ENCODE data around the gene MYL12B.
A peak's percentile ranks its signal among the peaks of the same experiment; 100 is the strongest.

The MYL12B gene

DNA sequence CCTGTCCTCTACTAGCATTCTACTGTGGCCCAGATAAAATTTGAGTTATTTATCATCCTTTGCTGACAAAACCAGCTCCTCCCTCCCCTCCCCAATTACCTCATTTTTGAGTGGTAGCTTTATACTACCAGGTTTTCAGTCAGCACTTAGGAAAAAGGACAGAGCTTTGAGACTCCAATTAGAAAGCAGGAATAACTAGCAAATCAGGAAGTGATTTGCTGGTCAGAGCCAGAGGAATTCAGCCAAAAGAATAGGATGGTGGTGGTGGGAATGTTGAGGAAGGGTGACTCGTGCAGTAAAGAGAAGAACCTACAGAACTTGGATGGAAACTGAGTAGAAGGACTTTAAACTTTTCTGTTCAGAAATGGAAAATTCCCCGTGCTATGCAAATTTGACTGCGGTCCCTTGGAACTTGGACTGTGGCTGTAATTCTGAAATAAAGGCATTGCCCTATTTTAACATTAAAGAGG is 3.7 kb downstream of the MYL12B start (continued):
- TF ChIP-seq GFI1B (tag by site-specific recombination; IDR thresholded peaks at IDR 0.05) (0 out of 2 replicates have a peak, but pooled peaks have one; percentile 11), KLF8 (tag by site-specific recombination; IDR thresholded peaks at IDR 0.05) (no peak)
- TF ChIP-seq, protein P1, sequence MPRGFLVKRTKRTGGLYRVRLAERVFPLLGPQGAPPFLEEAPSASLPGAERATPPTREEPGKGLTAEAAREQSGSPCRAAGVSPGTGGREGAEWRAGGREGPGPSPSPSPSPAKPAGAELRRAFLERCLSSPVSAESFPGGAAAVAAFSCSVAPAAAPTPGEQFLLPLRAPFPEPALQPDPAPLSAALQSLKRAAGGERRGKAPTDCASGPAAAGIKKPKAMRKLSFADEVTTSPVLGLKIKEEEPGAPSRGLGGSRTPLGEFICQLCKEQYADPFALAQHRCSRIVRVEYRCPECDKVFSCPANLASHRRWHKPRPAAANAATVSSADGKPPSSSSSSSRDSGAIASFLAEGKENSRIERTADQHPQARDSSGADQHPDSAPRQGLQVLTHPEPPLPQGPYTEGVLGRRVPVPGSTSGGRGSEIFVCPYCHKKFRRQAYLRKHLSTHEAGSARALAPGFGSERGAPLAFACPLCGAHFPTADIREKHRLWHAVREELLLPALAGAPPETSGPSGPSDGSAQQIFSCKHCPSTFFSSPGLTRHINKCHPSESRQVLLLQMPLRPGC (tag by site-specific recombination; IDR thresholded peaks at IDR 0.05) = no peak

DNA sequence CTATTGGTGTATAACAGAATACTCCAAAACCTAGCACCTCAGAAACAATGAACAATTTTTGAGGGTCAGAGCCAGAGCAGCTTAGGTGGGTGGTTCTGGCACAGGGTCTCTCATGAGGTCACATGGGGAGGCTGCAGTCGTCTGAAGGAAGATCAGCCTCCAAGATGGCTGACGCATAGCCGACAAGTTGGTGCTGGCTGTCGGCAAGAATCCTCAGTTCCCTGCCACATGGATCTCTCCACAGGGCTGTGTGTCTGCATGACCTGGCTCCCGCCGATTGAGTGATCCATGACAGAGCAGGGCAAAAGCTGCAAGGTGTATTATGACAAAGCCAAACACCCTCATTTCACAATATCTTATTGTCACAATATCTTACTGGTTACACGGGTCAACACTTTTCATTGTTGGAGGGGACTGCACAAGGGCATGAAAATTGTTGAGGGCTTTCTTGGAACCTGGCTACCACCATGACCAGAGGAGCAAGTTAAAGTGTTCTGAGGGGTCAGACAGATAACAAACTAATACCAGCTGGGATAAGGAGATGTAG is 4.2 kb downstream of the MYL12B start:
- ChIA-PET CTCF (interaction anchor here (0.9 kb wide), 1 partner anchor 13 kb away, joined by 7 read pairs; no protein-coding TSS in a partner anchor), POLR2A (interaction anchor here (0.7 to 1.3 kb wide), 2 partner anchors 10 to 16 kb away, joined by 3 to 4 read pairs; no protein-coding TSS in a partner anchor)
- Histone ChIP-seq H3K4me1 (ENCODE audit: control insufficient read depth, insufficient read depth, low read length) (peaks cover 20% of the 10 kb centered on the region), H3K36me3 (ENCODE audit: control insufficient read depth in 2 of 2, insufficient read depth in 1 of 2, low read length in 2 of 2) (no peaks in the 10 kb centered on the region), H3K27ac (ENCODE audit: extremely low read depth, low read depth, low read length) (no peak overlapping the region), H3K9me3 (ENCODE audit: control insufficient read depth, insufficient read depth, low read depth, low read length) (no peaks in the 10 kb centered on the region), H3K4me3 (ENCODE audit: low read depth, low read length) (no peak overlapping the region)
- TF ChIP-seq ZNF677 (tag by site-specific recombination; IDR thresholded peaks at IDR 0.05) (no peak), ZNF2 (tag by site-specific recombination; IDR thresholded peaks at IDR 0.05) (no peak), ZNF664 (tag by site-specific recombination; IDR thresholded peaks at IDR 0.05) (no peak), BCL11B (tag by site-specific recombination; IDR thresholded peaks at IDR 0.05; ENCODE audit: low read depth) (no peak), SCRT2 (tag by site-specific recombination; IDR thresholded peaks at IDR 0.05) (no peak)

DNA sequence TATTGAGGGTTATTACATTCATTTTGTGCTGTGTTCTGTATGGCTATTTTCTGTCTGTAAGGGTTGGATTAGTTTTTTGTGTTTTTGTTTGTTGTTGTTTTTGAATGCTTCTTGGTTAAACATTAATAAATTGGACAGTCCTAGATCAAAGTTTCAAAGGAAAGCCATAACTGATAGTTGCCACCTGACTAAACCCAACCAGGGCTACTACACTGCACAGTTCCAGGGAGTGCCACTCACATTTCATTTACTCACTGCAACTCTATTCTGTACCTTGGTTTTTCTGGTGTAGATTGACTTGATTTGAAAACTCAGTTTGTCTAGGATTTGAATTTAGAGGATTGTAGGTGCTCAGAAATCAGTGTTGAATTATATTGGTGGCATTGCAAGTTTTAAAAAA is 6.4 kb downstream of the MYL12B start:
- Histone ChIP-seq H3K4me1 (ENCODE audit: control insufficient read depth, insufficient read depth, low read length) (peaks cover 20% of the 10 kb centered on the region), H3K27ac (ENCODE audit: extremely low read depth, low read depth, low read length) (no peak overlapping the region), H3K4me3 (ENCODE audit: low read depth, low read length) (no peak overlapping the region), H3K9me3 (ENCODE audit: control insufficient read depth, insufficient read depth, low read depth, low read length) (no peaks in the 10 kb centered on the region), H3K36me3 (ENCODE audit: control insufficient read depth in 2 of 2, insufficient read depth in 1 of 2, low read length in 2 of 2) (peaks cover 3% of the 10 kb centered on the region in 2 experiments; a peak in 2 of 3 replicates)
- ChIA-PET POLR2A (no interaction called here), CTCF (interaction anchor here (0.8 kb wide), 1 partner anchor 232 kb away, joined by 5 read pairs; no protein-coding TSS in a partner anchor)
- TF ChIP-seq KLF7 (tag by site-specific recombination; IDR thresholded peaks at IDR 0.05; ENCODE audit: borderline replicate concordance) (no peak), ZNF558 (tag by site-specific recombination; IDR thresholded peaks at IDR 0.05) (no peak), ZNF133 (tag by site-specific recombination; IDR thresholded peaks at IDR 0.05) (no peak), ZNF146 (tag by site-specific recombination; IDR thresholded peaks at IDR 0.05) (no peak), SP3 (tag by site-specific recombination; IDR thresholded peaks at IDR 0.05) (no peak), BCL11B (tag by site-specific recombination; IDR thresholded peaks at IDR 0.05; ENCODE audit: low read depth) (no peak)
- TF ChIP-seq, protein P2, sequence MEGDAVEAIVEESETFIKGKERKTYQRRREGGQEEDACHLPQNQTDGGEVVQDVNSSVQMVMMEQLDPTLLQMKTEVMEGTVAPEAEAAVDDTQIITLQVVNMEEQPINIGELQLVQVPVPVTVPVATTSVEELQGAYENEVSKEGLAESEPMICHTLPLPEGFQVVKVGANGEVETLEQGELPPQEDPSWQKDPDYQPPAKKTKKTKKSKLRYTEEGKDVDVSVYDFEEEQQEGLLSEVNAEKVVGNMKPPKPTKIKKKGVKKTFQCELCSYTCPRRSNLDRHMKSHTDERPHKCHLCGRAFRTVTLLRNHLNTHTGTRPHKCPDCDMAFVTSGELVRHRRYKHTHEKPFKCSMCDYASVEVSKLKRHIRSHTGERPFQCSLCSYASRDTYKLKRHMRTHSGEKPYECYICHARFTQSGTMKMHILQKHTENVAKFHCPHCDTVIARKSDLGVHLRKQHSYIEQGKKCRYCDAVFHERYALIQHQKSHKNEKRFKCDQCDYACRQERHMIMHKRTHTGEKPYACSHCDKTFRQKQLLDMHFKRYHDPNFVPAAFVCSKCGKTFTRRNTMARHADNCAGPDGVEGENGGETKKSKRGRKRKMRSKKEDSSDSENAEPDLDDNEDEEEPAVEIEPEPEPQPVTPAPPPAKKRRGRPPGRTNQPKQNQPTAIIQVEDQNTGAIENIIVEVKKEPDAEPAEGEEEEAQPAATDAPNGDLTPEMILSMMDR (tag by site-specific recombination; IDR thresholded peaks at IDR 0.05) = no peak
- TF ChIP-seq, protein P3, sequence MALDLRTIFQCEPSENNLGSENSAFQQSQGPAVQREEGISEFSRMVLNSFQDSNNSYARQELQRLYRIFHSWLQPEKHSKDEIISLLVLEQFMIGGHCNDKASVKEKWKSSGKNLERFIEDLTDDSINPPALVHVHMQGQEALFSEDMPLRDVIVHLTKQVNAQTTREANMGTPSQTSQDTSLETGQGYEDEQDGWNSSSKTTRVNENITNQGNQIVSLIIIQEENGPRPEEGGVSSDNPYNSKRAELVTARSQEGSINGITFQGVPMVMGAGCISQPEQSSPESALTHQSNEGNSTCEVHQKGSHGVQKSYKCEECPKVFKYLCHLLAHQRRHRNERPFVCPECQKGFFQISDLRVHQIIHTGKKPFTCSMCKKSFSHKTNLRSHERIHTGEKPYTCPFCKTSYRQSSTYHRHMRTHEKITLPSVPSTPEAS (tag by site-specific recombination; IDR thresholded peaks at IDR 0.05) = no peak
- TF ChIP-seq, protein P4, sequence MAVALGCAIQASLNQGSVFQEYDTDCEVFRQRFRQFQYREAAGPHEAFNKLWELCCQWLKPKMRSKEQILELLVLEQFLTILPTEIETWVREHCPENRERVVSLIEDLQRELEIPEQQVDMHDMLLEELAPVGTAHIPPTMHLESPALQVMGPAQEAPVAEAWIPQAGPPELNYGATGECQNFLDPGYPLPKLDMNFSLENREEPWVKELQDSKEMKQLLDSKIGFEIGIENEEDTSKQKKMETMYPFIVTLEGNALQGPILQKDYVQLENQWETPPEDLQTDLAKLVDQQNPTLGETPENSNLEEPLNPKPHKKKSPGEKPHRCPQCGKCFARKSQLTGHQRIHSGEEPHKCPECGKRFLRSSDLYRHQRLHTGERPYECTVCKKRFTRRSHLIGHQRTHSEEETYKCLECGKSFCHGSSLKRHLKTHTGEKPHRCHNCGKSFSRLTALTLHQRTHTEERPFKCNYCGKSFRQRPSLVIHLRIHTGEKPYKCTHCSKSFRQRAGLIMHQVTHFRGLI (tag by site-specific recombination; IDR thresholded peaks at IDR 0.05) = no peak
- TF ChIP-seq, protein P5, sequence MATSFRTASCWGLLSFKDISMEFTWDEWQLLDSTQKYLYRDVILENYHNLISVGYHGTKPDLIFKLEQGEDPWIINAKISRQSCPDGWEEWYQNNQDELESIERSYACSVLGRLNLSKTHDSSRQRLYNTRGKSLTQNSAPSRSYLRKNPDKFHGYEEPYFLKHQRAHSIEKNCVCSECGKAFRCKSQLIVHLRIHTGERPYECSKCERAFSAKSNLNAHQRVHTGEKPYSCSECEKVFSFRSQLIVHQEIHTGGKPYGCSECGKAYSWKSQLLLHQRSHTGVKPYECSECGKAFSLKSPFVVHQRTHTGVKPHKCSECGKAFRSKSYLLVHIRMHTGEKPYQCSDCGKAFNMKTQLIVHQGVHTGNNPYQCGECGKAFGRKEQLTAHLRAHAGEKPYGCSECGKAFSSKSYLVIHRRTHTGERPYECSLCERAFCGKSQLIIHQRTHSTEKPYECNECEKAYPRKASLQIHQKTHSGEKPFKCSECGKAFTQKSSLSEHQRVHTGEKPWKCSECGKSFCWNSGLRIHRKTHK (tag by site-specific recombination; IDR thresholded peaks at IDR 0.05) = no peak

All from HEK293 (cell line).